Vagina (tissue), 2 donors: ENCODE data around the gene TOB1.

ENCODE experiments used
- POLR2AphosphoS5 ChIP-seq, 2 donors: sonication (generic); formaldehyde crosslinking; IDR thresholded peaks; one replicate each; pipeline ENCODE4 v1.9.0; 2017; ENCODE audit warnings: antibody characterized with exemption in 2 of 2, mild to moderate bottlenecking in 2 of 2, low read depth in 1 of 2; ENCODE audit not compliant: insufficient read depth in 1 of 2
- TF ChIP-seq, protein P1 (sequence below), 3 experiments: fragments of 450-650 bp in 2 of 3; fragments of 200-600 bp in 1 of 3; sonication (generic) in 1 of 3; IDR thresholded peaks; one replicate each; pipeline ENCODE4 v1.5.1; 2017 to 2019; ENCODE audit warnings: antibody characterized with exemption in 3 of 3, mild to moderate bottlenecking in 2 of 3, moderate library complexity in 2 of 3

DNA sequence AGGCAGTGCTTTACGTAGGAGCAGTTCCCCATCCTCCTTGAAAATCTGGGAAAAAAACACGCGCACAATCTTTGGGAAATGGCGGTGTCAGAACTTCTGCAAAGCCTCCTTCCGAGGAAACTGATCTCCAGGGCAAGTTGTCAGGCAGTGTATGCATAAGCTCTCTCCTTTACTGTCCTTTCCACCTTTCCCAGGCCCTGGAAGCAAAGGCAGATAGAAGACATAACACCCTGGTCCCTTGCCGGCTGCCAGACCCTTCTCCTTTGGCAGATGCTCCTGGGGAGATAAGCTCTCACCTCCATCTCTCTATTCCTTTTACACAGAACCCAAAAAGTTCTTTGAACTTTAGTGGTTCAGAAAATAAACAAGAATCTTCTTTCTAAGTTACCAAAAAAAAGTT is 12.4 kb downstream of the TOB1 start:
- TF ChIP-seq, protein P1, sequence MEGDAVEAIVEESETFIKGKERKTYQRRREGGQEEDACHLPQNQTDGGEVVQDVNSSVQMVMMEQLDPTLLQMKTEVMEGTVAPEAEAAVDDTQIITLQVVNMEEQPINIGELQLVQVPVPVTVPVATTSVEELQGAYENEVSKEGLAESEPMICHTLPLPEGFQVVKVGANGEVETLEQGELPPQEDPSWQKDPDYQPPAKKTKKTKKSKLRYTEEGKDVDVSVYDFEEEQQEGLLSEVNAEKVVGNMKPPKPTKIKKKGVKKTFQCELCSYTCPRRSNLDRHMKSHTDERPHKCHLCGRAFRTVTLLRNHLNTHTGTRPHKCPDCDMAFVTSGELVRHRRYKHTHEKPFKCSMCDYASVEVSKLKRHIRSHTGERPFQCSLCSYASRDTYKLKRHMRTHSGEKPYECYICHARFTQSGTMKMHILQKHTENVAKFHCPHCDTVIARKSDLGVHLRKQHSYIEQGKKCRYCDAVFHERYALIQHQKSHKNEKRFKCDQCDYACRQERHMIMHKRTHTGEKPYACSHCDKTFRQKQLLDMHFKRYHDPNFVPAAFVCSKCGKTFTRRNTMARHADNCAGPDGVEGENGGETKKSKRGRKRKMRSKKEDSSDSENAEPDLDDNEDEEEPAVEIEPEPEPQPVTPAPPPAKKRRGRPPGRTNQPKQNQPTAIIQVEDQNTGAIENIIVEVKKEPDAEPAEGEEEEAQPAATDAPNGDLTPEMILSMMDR (IDR thresholded peaks at IDR 0.05) = no peak
- TF ChIP-seq POLR2AphosphoS5 (IDR thresholded peaks at IDR 0.05; ENCODE audit: insufficient read depth in 1 of 2, low read depth in 1 of 2) = no peak
